Fibroblast of skin of right biceps (primary cell): ENCODE measurements around the gene ANKRD24.
"Not testable (repeated sequence)": the region's sequence is repeated elsewhere in the genome, so short reads cannot be mapped to it uniquely, and the experiment has no call there.

Source experiments
- DNase-seq: peaks from one replicate; pipeline ENCODE4 v3.0.0-alpha.2; 2013

Gene ANKRD24

DNA sequence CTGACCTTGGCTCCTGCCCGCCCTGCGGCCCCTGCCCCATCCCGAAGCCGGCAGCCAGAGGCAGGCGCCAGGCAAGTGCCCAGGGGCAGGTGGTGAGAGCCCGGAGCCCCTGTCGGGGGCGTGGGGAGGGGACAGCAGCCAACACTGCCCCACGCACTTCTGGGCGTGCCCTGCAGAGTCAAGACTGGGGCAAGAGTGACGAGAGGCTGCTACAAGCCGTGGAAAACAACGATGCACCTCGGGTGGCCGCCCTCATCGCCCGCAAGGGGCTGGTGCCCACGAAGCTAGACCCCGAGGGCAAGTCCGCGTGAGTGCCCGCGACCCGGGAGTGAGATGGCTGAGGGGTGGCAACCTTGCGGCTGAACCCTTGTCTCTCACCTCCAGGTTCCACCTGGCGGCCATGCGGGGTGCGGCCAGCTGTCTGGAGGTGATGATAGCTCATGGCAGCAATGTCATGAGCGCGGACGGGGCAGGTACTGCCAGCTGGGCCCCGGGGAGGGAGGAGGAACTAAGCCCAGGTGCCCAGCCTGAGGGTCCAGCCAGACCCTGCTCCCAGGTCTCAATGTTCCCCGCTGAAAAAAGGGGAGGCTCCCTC, 17.3 kb downstream of the ANKRD24 start:
- DNase-seq, result no peak

DNA sequence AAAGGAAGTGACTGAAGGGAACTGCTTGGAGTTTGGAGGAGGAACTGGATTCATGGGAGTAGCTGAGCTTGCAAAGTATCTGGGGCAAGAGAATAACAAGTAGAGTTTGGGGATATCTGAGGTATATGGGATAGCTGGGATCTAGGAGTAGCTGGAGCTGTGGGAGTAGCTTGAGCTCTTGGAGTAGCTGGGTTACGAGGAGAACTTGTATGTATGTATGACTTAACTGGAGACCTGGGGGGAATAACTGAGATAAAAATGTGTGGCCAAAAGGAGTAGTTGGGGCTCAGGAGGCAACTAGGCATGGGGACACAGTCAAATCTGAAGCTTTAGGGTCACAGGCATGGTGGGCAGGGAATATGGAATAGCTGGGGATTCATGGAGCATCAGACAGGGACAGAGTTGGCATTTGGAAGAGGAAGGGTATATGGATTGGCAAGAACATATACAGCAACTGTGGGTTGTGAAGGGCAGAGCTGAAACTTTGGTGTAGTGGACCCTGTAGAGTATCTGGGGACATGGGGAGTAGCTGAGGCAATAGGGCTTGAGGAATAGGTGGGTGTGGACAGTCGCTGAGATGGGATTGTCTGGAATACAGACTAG, 18.6 kb downstream of the ANKRD24 start:
- no peak for DNase-seq

DNA sequence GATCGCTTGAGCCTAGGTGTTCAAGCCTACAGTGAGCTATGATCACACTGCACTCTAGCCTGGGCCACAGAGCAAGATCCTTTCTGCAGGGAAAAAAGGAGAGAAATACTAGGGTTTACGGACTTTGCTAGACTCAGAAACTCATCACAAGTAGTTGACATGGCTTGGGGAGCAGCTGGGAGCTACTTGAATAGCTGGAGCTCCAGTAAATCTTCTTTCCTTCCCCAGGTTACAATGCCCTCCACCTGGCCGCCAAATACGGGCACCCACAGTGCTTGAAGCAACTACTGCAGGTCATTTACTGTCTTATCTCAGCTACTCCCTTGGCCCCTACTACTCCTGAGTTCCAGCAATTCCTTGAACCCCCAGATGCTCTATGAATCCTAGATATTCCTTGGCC, 19.3 kb downstream of the ANKRD24 start:
- no peak for DNase-seq

DNA sequence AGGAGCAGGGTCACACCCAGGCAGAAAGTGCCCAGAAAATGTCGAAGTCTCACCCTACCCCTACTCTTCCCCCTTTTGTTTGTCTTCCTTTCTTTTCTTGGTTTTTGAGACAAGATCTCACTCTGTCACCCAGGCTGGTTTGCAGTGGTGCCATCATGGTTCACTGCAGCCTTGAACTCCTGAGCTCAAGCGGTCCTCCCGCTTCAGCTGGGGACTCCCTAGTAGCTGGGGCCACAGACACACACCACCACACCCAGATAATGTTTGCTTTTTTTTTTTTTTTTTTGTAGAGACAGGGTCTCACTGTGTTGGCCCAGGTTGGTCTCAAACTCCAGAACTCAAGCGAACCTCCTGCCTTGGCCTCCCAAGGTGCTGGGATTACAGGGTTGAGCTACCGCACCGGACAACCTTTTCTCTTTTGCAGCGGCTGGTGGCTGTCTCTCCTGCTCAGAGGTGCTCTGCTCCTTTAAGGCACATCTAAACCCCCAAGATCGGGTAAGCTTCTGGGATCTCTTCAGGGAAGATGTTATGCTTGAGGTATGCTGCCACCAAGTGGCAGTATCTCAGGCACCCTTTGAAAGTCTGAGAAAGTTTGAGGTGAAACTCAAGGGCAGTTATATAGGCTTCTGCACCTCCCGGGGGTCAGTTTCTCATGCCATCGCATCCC, 24.5 kb downstream of the ANKRD24 start:
- DNase-seq, result peak; percentile 19

DNA sequence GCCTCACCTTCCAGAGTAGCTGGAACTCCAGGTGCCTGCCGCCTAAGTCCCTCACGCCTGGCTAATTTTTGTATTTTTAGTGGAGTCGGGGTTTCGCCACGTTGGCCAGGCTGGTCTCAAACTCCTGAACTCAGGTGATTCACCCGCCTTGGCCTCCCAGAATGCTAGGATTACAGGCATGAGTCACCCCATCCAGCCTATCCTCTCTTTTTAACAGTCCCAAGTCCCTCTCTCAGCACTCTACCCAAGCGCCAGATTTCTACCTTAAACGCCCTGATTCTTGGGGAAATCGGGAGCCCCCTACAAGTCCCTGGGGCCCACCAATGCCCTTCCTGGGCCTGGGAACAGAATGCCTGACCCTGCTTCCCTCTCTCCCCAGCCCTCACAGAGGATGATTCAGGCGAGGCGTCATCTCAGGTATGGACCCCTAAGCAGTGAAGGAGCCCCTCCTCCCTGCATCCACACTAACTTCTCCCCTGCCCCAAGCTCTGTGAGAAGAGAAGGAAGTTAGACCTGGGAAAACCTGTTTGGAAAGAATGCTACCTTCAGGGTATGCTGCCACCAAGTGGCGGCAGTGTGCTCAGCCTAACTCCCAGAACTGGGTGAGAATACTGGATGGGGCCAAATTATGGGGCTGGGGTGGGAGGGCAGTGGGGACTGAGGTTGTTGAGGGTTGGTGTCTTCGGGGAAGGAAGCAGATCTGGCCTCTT, 26.1 kb downstream of the ANKRD24 start:
- peak; percentile 41 for DNase-seq

DNA sequence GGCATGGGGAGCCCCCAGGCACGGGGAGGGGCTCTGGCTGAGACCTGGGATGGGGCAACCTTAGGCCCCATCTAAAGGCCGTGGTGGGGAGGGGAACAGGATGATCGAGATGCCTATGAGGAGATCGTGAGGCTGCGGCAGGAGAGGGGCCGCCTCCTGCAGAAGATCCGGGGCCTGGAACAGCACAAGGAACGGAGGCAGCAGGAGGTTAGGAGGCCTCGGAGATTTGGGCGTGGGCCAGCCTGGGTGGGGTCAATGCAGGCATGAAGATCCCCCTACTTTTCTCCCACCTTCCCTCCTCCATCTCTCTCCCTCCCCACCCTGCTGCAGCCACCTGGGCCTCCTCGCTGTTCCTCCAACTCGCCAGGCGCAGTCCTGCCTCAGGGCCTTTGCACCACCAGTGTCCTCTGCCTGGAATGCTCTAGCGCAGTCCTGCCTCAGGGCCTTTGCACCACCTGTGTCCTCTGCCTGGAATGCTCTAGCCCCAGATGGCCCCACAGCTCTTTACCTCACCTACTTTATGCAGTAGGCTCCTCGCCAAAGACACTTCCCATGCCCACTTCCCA, 27.8 kb downstream of the ANKRD24 start:
- DNase-seq, result no peak

DNA sequence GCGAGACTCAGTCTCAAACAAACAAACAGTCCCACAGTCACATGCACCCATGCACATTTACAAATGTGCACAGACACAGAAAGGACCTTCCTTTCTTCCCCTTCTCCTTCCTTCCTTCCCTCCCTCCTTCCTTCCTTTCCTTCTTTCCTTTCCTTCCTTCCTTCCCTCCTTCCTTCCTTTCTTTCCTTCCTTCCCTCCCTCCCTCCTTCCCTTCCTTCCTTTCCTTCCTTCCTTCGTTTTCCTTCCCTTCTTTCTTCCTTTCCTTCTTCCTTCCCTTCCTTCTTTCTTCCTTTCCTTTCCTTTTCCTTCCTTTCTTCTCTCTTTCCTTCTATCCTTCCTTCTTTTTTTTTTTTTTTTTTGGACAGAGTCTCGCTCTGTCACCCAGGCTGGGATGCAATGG, 30.6 kb downstream of the ANKRD24 start:
- DNase-seq, result no peak

DNA sequence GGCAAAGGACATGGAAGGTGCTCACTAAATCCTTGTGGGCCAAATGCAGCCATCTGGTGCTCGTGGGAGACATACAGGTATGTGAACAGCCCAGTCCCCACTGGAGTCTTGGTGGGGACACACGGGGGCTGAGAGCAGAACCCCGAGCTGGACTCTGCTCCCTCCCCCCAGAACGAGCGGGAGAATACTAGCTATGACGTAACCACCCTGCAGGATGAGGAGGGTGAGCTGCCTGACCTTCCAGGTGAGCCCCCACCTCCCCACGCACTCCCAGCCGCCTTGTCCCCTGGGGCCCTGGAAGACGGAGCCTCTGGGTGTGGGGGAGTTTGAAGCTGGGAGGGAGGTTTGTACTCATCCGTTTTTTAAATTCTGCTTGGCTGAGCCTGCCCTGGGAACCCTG, 33.3 kb downstream of the ANKRD24 start:
- no peak for DNase-seq

DNA sequence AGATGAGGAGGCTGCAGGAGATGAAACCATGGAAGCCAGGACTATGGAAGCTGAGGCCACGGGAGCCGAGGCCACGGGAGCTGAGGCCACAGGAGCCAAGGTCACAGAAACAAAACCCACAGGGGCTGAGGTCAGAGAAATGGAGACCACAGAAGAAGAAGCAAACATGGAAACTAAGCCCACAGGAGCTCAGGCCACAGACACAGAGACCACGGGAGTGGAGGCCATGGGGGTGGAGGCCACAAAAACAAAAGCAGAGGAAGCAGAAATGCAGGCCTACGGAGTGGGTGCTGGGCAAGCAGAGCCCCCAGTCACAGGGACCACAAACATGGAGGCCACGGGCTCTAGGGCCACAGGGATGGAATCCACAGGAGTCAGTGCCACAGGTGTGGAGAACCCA, 34.4 kb downstream of the ANKRD24 start:
- DNase-seq, result no peak

DNA sequence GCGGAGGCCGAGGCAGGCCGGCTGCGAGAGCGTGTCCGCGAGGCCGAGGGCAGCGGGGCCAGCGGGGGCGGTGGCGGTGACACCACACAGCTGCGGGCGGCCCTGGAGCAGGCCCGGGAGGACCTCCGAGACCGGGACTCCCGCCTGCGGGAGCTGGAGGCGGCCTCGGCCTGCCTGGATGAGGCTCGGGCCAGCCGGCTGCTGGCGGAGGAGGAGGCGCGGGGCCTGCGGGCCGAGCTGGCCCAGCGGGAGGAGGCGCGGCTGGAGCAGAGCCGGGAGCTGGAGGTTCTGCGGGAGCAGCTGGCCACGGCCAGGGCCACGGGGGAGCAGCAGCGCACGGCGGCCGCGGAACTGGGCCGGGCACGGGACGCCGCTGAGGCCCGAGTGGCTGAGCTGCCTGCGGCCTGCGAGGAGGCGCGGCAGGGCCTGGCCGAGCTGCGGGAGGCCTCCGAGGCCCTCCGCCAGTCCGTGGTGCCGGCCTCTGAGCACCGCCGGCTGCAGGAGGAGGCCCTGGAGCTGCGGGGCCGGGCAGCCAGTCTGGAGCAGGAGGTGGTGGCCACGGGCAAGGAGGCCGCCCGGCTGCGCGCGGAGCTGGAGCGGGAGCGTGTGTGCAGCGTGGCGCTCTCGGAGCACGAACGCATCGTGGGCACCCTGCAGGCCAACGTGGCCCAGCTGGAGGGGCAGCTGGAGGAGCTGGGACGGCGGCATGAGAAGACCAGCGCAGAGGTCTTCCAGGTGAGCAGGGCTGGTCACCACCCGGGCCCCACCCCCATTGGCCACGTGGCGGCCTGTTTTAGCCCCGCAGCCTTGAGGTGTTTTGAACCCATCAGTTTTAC, 35.2 kb downstream of the ANKRD24 start:
- no peak for DNase-seq

DNA sequence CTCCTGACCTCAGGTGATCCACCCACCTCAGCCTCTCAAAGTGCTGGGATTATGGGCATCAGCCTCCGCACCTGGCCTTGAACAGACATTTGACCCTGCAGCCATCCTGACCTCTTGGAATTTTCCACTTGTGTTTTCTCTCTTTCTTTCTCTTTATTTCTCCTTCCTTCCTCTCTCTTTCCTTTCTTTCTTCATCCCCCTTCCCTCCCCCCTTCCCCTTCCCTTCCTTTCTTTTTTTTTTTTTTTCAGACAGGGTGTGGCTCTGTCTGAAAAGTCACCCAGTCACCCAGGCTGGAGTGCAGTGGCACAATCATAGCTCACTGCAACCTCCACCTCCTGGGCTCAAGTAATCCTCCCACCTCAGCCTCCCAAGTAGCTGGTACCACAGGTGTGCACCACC, 36.0 kb downstream of the ANKRD24 start:
- DNase-seq, result not testable (repeated sequence)

DNA sequence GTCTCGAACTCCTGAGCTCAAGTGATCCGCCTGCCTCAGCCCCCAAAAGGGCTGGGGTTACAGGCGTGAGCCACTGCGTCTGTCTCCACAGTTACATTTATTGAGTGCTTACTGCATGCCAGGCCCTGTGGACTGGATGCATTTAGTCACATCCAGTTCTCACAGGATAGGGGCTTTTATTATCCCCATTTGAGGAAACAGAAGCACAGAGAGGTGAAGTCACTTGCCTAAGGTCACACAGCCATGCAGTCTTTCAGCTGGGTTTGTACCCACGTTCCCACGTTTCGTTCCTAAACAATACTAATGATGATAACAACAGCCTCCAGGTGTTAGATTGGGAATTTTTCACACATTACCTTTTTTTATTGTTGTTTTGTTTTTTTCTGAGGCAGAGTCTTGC, 37.7 kb downstream of the ANKRD24 start:
- no peak for DNase-seq

DNA sequence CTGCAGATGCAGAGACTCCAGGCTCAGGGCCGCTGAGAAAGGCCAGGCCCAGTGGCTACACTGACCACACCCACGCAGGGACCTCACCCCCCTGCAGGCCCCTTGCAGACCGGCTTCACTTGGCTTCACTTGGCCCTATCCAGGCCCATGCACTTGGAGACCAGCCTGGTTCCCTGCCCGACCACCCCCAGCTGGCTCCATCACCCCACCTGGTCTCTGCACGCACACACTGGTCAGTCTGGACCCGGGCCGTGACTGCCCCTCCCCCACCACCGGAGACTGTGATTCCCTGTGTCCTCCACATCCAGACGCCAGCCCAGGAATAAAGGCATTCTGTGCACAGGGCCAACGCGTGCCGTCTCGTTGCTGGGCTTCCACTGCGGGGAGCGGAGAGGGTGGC, 42.0 kb downstream of the ANKRD24 start:
- DNase-seq, result no peak

DNA sequence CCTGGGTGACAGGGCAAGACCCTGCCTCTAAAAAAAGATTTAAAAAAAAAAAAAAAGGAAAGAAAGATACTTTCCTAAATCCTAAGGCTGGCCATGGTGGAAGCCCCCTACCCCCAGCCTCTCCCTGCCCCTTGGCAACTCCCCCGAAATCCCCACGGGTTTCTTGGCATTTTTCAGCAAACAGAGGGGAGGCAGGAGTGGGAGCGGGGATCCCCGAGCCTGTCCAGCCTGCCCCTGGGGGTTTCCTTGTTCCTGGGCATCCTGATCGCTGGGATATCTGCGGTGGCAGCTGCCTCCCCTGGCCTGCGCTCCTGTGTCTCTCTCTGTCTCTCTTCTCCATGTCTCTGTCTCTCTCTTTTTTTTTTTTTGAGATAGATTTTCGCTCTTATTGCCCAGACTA, 43.4 kb downstream of the ANKRD24 start:
- DNase-seq, result no peak

DNA sequence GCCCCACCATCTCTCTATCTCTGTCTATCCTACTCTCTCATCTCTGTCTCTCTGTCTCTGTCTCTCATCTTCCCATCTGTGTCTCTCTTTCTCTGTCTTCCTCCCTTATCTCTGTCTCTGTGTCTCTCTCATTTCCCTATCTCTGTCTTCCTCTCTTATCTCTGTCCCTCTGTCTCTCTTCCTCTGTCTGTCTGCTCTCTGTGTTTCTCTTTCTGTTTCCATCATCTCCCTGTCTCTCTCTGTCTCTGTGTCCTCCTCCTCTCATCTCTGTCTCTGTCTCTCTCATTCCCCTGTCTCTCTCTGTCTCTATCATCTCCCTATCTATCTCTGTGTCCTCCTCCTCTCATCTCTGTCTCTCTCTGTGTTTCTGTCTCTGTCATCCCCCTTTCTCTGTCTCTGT, 45.3 kb downstream of the ANKRD24 start:
- no peak for DNase-seq

DNA sequence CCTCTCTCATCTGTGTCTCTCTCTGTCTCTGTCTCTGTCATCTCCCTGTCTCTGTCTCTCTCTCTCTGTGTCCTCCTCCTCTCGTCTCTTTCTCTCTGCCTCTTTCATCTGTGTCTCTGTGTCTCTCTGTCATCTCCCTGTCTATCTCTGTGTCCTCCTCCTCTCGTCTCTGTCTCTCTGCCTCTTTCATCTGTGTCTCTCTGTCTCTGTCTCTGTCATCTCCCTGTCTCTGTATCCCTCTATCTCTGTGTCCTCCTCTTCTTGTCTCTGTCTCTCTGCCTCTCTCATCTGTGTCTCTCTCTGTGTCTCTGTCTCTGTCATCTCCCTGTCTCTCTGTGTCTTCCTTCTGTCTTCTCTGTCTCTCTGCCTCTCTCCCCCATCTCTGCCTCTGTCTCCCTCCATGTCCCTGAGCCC, 46.3 kb downstream of the ANKRD24 start:
- no peak for DNase-seq

DNA sequence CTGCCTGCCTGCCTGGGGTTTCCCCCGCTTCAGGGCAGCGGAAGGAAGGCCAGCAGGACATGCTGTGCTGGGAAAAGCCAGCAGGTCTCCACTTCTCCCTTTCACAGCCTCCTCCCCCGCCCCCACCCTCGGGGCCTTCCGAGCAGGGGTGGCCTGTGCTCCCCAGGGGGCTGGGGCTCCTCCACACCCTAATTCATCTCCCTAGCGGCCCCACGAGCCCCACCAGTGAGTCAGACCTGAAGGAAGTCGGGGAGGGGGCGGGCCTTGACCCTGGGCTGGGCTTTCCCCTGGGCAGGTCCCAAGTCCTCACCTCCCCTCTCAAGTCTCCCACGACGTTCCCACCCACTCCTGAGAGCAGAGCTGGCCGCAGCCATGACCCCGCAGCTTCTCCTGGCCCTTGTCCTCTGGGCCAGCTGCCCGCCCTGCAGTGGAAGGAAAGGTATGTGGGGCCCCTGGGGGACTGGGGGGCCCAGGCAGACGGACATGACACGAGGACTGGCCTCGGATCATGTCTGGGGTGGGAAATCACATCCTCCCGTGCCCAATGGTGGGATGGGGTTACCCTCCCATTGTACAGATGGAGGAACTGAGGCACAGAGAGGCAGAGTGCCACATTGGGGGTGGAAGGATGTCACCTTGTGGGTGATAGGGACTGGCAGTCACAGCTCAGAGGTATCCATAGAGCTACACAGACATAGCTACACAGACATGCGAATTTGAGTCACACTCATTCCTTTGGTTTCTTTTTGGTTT, 46.9 kb downstream of the ANKRD24 start, which contains the start of gene EBI3:
Gene EBI3, plus strand, starts transcription at position 345 of the 753 bp plus-strand sequence. Its CDS starts 28 bp downstream, at position 373.
- peak; percentile 44 for DNase-seq

DNA sequence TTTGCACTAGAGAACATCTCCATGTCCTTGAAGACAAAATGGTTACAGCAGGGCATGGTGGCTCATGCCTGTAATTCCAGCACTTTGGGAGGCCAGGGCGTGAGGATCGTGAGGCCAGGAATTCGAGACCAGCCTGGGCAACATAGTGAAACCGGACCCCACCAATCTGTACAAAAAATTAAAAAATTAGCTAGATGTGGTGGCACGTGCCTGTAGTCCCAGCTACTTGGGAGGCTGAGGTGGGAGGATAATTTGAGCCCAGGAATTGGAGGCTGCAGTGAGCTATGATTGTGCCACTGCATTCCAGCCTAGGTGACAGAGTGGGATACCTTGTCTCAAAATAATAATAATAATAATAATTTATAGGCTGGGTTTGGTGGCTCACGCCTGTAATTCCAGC, 47.7 kb downstream of the ANKRD24 start:
- DNase-seq, result not testable (repeated sequence)

DNA sequence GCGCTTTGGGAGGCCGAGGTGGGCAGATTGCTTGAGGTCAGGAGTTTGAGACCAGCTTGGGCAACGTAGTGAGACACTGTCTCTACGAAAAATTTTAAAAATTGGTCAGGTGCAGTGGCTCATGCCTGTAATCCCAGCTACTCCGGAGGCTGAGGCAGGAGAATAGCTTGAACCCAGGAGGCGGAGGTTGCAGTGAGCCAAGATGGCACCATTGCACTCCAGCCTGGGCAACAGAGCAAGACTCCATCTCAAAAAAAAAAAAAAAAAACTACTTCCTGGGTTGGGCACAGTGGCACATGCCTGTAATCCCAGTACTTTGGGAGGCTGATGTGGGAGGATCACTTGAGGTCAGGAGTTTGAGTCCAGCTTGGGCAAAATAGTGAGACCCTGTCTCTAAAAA, 49.0 kb downstream of the ANKRD24 start:
- DNase-seq, result not testable (repeated sequence)

DNA sequence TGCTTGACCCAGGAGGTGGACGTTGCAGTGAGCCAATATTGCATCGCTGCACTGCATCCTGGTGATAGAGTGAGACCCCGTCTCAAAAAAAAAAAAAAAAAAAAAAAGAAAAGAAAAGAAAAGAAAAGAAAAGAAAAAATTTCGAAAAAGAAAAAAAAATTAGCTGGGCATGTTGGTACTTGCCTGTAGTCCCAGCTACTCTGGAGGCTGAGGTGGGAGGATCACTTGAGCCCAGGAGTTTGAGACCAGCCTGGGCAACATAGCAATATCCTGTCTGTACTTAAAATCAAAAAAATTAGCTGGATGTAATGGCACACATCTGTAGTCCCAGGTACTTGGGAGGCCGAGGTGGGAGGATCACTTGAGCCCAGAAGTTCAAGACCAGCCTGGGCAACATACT, 49.6 kb downstream of the ANKRD24 start:
- DNase-seq, result not testable (repeated sequence)

DNA sequence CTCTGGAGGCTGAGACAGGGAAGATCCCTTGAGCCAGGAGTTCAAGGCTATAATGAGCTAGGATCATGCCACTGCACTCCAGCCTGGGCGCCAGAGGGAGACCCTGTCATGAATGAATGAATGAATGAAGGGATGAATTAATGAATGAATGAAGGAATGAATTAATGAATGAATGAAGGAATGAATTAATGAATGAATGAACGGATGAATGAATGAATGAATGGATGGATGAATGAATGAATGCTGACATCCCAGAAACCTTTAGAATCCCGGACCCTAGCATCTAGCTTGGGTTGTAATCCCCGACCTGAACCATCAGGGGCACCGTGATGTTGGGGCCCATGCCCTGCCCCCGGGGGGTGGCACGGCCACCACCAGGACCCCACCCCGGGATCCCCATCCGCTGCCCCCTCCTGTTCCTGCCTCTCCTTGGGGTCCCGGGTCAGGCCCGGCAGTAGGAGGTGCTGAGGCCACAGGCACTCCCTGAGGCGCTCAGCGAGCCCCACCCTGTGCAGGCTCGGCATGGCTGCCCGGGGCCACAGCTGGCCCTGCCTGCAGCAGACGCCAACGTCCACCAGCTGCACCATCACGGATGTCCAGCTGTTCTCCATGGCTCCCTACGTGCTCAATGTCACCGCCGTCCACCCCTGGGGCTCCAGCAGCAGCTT, 50.3 kb downstream of the ANKRD24 start:
- DNase-seq, result no peak
